ENCODE measurements around the gene SLC30A10.

- TF ChIP-seq POLR2A (IDR thresholded peaks at IDR 0.05): no peak
- no peak for TF ChIP-seq CTCF (IDR thresholded peaks at IDR 0.05)
Observed at GRCh38 chr1:219967361-219967760, 39.0 kb upstream of the SLC30A10 start.

Data from tibial nerve (tissue), 3 donors.